SK-MEL-5 (cell line): ENCODE results near the gene SMC6. TPM values are rescaled to one million over a fixed set of nuclear protein-coding genes. Genes with fewer than 3 reads are reported as not detected.

ENCODE experiments used
- DNase-seq: peaks from one replicate; pipeline ENCODE4 v3.0.0-alpha.2; 2016; ENCODE audit warnings: low read depth, low spot score
- in situ Hi-C: cut with HindIII; loops from 2 replicates; pipeline ENCODE4 v1.10.0; 2016; ENCODE audit warnings: low sequenced_read_pairs, high pct_unique_total_duplicates, low pct_unique_long_range_greater_than_20kb
- total RNA-seq: library from RNA; depleted of rRNA; stranded (reverse); fragments of >200 nt; shearing (Covaris generic); gene quantifications from 2 replicates; pipeline ENCODE4 v1.2.3, GENCODE V29; 2014; rRNA removed

SMC6 gene
- total RNA-seq, 1 experiment from 2014 or later, result 26.3 TPM

- in situ Hi-C loops, result no loop called here
- no peak for DNase-seq
Measured at GRCh38 chr2:17614174-17614930, 139.3 kb downstream of the SMC6 start.

Other genes starting within 250 kb of the SMC6 start
- not detected in 2 replicates for gene RAD51AP2, start 235.4 kb downstream of the SMC6 start, total RNA-seq
- 0.08 TPM in 1 of 2 replicates, not detected in the other for gene VSNL1, start 213.1 kb downstream of the SMC6 start, total RNA-seq
- 16.1 and 21.4 TPM in 2 replicates for gene GEN1, start 328 bp upstream of the SMC6 start, total RNA-seq
- gene MSGN1, start 62.6 kb upstream of the SMC6 start, total RNA-seq, result not detected in 2 replicates
- 33.2 and 35.0 TPM in 2 replicates for gene KCNS3, start 124.9 kb upstream of the SMC6 start, total RNA-seq